Measurements from ENCODE around the gene CD274. TPM values are rescaled to one million over a fixed set of nuclear protein-coding genes. Genes with fewer than 3 reads are reported as not detected.

Gene CD274
- total RNA-seq (1 to 10 TPM in 3 of 4 donors, under 1 TPM in 1; 0.93 to 4.6 (median 2.1) TPM), polyA plus RNA-seq (1 to 10 TPM in 2 of 3 donors, under 1 TPM in 1; 0.69 to 3.3 (median 2.5) TPM)
- long read RNA-seq, donor 1, partial matches to known transcripts: 0 of 1 reads
- long read RNA-seq, donor 1, other reads (novel, unspliced or antisense): 0 of 1 reads
- long read RNA-seq, donor 2, partial matches to known transcripts: 0 of 1 reads
- long read RNA-seq, donor 2, other reads (novel, unspliced or antisense): 0 of 1 reads

GRCh38 chr9:5450359-5451091, at the start of gene CD274:
TSS of gene CD274 (plus strand) at chr9:5450542. CDS start at chr9:5456114, 5,572 bp downstream.
- ATAC-seq (peak; percentile 98 to 99 (median 99)), DNase-seq (peak; percentile 89 to 94)
- 1 to 2% (median 1%) methylated on average over 36 of the region's 36 CpGs for whole genome bisulfite sequencing, 3 donors
- TF ChIP-seq CTCF (IDR thresholded peaks at IDR 0.05): peak; percentile 71
- intact Hi-C loops (cut with DNase I): loop anchor here (1.0 to 5.0 kb wide), 3 partner anchors 62 to 140 kb away; partner anchors contain the start of gene PDCD1LG2 (in 2 of the 2)
- Histone ChIP-seq H3K4me3 (peak within 1 kb of the TSS; percentile 70), H3K4me1 (peaks cover 3% of the 10 kb centered on the region), H3K27me3 (ENCODE audit: insufficient read depth in 3 of 3, low read length in 2 of 3) (no peaks in the 10 kb centered on the region), H3K9me3 (no peaks in the 10 kb centered on the region), H3K27ac (peak within 1 kb of the TSS; percentile 73), H3K36me3 (ENCODE audit: insufficient read depth in 1 of 2, low read depth in 1 of 2) (no peaks in the 10 kb centered on the region)

GRCh38 chr9:5402217-5402616, 48.1 kb upstream of the CD274 start:
- DNase-seq (no peak), ATAC-seq (no peak)
- TF ChIP-seq CTCF (IDR thresholded peaks at IDR 0.05): no peak
- Histone ChIP-seq H3K36me3 (ENCODE audit: insufficient read depth in 1 of 2, low read depth in 1 of 2) (no peaks in the 10 kb centered on the region), H3K27me3 (ENCODE audit: insufficient read depth in 3 of 3, low read length in 2 of 3) (no peaks in the 10 kb centered on the region), H3K27ac (no peak overlapping the region), H3K4me3 (no peak overlapping the region), H3K9me3 (peaks cover 15% of the 10 kb centered on the region), H3K4me1 (no peaks in the 10 kb centered on the region)
- intact Hi-C loops (cut with DNase I): no loop called here

- 100% methylated on average over 1 of the region's 1 CpG for WGBS, 3 donors
- Histone ChIP-seq H3K36me3 (ENCODE audit: insufficient read depth in 1 of 2, low read depth in 1 of 2) (no peaks in the 10 kb centered on the region), H3K9me3 (peaks cover 15% of the 10 kb centered on the region), H3K4me3 (no peak overlapping the region), H3K27ac (no peak overlapping the region), H3K27me3 (ENCODE audit: insufficient read depth in 3 of 3, low read length in 2 of 3) (no peaks in the 10 kb centered on the region), H3K4me1 (no peaks in the 10 kb centered on the region)
- TF ChIP-seq CTCF (IDR thresholded peaks at IDR 0.05): no peak
- intact Hi-C loops (cut with DNase I): no loop called here
- DNase-seq: no peak
- no peak for ATAC-seq
Measured at GRCh38 chr9:5408596-5408995, 41.7 kb upstream of the CD274 start.

GRCh38 chr9:5416953-5417352, 33.4 kb upstream of the CD274 start:
- H3K4me3 ChIP-seq: no peak overlapping the region
- no peak for ATAC-seq
- no peaks in the 10 kb centered on the region for H3K4me1 ChIP-seq
- no peaks in the 10 kb centered on the region for H3K27me3 ChIP-seq (ENCODE audit: insufficient read depth in 3 of 3, low read length in 2 of 3)
- TF ChIP-seq CTCF (IDR thresholded peaks at IDR 0.05): no peak
- H3K9me3 ChIP-seq: no peaks in the 10 kb centered on the region
- no peak for DNase-seq
- intact Hi-C loops (cut with DNase I): no loop called here
- 71 to 77% (median 76%) methylated on average over 3 of the region's 3 CpGs for WGBS, 3 donors
- H3K27ac ChIP-seq: no peak overlapping the region
- peaks cover 0 to 6% of the 10 kb centered on the region in 2 donors for H3K36me3 ChIP-seq (ENCODE audit: insufficient read depth in 1 of 2, low read depth in 1 of 2)

Data from psoas muscle (tissue), 8 donors.